Esophagus squamous epithelium (tissue), 5 donors: ENCODE results near the gene RASL11A. TPM values are rescaled to one million over a fixed set of nuclear protein-coding genes. Genes with fewer than 3 reads are reported as not detected.
"Not testable (repeated sequence)": the region's sequence is repeated elsewhere in the genome, so short reads cannot be mapped to it uniquely, and the experiment has no call there.

Experiments used
- DNase-seq: peaks from one replicate; lab custom pipeline; 2025; lab: John Stamatoyannopoulos, UW
- H3K27ac ChIP-seq, 4 donors: fragments of 200-600 bp; sonication (generic); one replicate each; pipeline ENCODE4 v1.5.1; 2016 to 2019; ENCODE audit warnings: mild to moderate bottlenecking in 1 of 4
- H3K27me3 ChIP-seq, 4 donors: fragments of 200-600 bp; sonication (generic); 1 replicate in 3 of 4; 2 replicates in 1 of 4; pipeline versions ENCODE4 v1.5.1 to v1.6.0; 2017 to 2021; ENCODE audit warnings: antibody characterized with exemption in 1 of 4
- H3K36me3 ChIP-seq, 3 donors: fragments of 200-600 bp; sonication (generic); one replicate each; pipeline ENCODE4 v1.5.1; 2016 to 2019
- H3K4me1 ChIP-seq, 3 donors: fragments of 200-600 bp; sonication (generic); one replicate each; pipeline ENCODE4 v1.5.1; 2017 to 2019
- H3K4me3 ChIP-seq, 4 donors: fragments of 200-600 bp; sonication (generic); 1 replicate in 3 of 4; 2 replicates in 1 of 4; pipeline ENCODE4 v1.5.1; 2016 to 2019; ENCODE audit warnings: mild to moderate bottlenecking in 2 of 4, moderate library complexity in 1 of 4
- H3K9me3 ChIP-seq, 3 donors: fragments of 200-600 bp; sonication (generic); one replicate each; pipeline ENCODE4 v1.5.1; 2016 to 2019
- CTCF ChIP-seq, 6 experiments: fragments of 450-650 bp in 4 of 6; fragments of 200-600 bp in 2 of 6; sonication (generic) in 2 of 6; IDR thresholded peaks; one replicate each; pipeline ENCODE4 v1.5.1; 2016 to 2019; ENCODE audit warnings: antibody characterized with exemption in 6 of 6, mild to moderate bottlenecking in 4 of 6, moderate library complexity in 4 of 6
- POLR2A ChIP-seq, 4 donors: fragments of 450-650 bp; IDR thresholded peaks; one replicate each; pipeline ENCODE4 v1.6.1; 2017; ENCODE audit warnings: antibody characterized with exemption in 4 of 4, mild to moderate bottlenecking in 4 of 4, moderate library complexity in 3 of 4
- WGBS, 2 donors: methylation state at CpG; one replicate each; pipeline ENCODE4 v1.1.5; 2018; 5-methylcytosine and 5-hydroxymethylcytosine counted together
- intact Hi-C: fragments of 100-400 bp; cut with DNase I; formaldehyde crosslinking; loops from one replicate; pipeline ENCODE4 v1.15.0; 2022
- small RNA-seq, 4 donors: library from RNA; depleted of rRNA; stranded (forward); fragments of <200 nt; gene quantifications; one replicate each; pipeline ENCODE3, GENCODE V24; 2016
- total RNA-seq, 4 donors: library from RNA; depleted of rRNA; stranded (reverse); fragments of >200 nt; gene quantifications; one replicate each; pipeline ENCODE4 v1.1.0, GENCODE V29; 2016
- donor health status: DM: yes; HTN: yes; CAD: no.

Gene RASL11A
- total RNA-seq, 4 donors from 2014 or later, result 4.4 to 34.1 (median 21.9) TPM

GRCh38 chr13:27313770-27314169 is 43.1 kb downstream of the RASL11A start:
- Histone ChIP-seq H3K36me3 (no peaks in the 10 kb centered on the region), H3K9me3 (no peaks in the 10 kb centered on the region), H3K4me3 (no peak overlapping the region), H3K27ac (no peak overlapping the region), H3K4me1 (peaks cover 0 to 20% (median 0%) of the 10 kb centered on the region in 3 donors), H3K27me3 (peaks cover 0 to 27% (median 0%) of the 10 kb centered on the region in 4 donors)
- intact Hi-C loops, result no loop called here
- DNase-seq, result no peak
- no peak for TF ChIP-seq POLR2A (IDR thresholded peaks at IDR 0.05)
- TF ChIP-seq CTCF (IDR thresholded peaks at IDR 0.05), result no peak
- 40 to 67% methylated on average over 1 of the region's 1 CpG for WGBS, 2 donors

- Histone ChIP-seq H3K4me1 (no peaks in the 10 kb centered on the region), H3K27ac (no peak overlapping the region), H3K27me3 (peaks cover 0 to 45% (median 0%) of the 10 kb centered on the region in 4 donors), H3K9me3 (no peaks in the 10 kb centered on the region), H3K4me3 (no peak overlapping the region), H3K36me3 (no peaks in the 10 kb centered on the region)
- DNase-seq, result no peak
- TF ChIP-seq CTCF (IDR thresholded peaks at IDR 0.05) (no peak), POLR2A (IDR thresholded peaks at IDR 0.05) (no peak)
- intact Hi-C loops, result no loop called here
These were observed 48.8 kb downstream of the RASL11A start for GRCh38 chr13:27319404-27319803.

GRCh38 chr13:27321468-27322431 is 51.1 kb downstream of the RASL11A start:
- intact Hi-C loops, result no loop called here
- Histone ChIP-seq H3K36me3 (no peaks in the 10 kb centered on the region), H3K4me3 (no peak overlapping the region), H3K27ac (no peak overlapping the region), H3K9me3 (no peaks in the 10 kb centered on the region), H3K4me1 (no peaks in the 10 kb centered on the region), H3K27me3 (peaks cover 0 to 35% (median 0%) of the 10 kb centered on the region in 4 donors)
- 59 to 64% methylated on average over 7 to 8 of the region's 8 CpGs for WGBS, 2 donors
- TF ChIP-seq CTCF (IDR thresholded peaks at IDR 0.05) (no peak), POLR2A (IDR thresholded peaks at IDR 0.05) (no peak)
- DNase-seq, result no peak

- H3K4me1 ChIP-seq, H3K36me3 ChIP-seq, H3K27ac ChIP-seq, intact Hi-C loops, H3K9me3 ChIP-seq, H3K4me3 ChIP-seq, DNase-seq: not testable (repeated sequence)
- 68 to 76% methylated on average over 6 of the region's 6 CpGs for WGBS, 2 donors
- peaks cover 0 to 30% (median 0%) of the 10 kb centered on the region in 4 donors for H3K27me3 ChIP-seq
These were observed 51.8 kb downstream of the RASL11A start for GRCh38 chr13:27322443-27322842.

Small RNA genes lying within 50 kb of the gene (small RNA-seq; reads per million reads assigned to genes)
- gene SNORA27, result 0 reads per million in 4 donors
- gene SNORD102, result 0 reads per million in 4 donors

Other genes with a start within 250 kb of the RASL11A start
- gene USP12, start 99.0 kb upstream of the RASL11A start, total RNA-seq, result 10 to 100 TPM in 3 of 4 donors, 1 to 10 TPM in 1; 3.9 to 31.7 (median 13.6) TPM
- 1,000 to 10,000 TPM in 2 of 4 donors, 100 to 1,000 TPM in 2; 398 to 1,284 (median 964) TPM for gene RPL21, start 19.3 kb upstream of the RASL11A start, total RNA-seq
- gene GTF3A, start 153.8 kb downstream of the RASL11A start, total RNA-seq, result 100 to 1,000 TPM in 1 of 4 donors, 10 to 100 TPM in 3; 76.4 to 113 (median 86.5) TPM
- gene MTIF3, start 179.7 kb downstream of the RASL11A start, total RNA-seq, result 10 to 100 TPM; 31.1 to 41.7 (median 35.0) TPM